ENCODE data around the gene USP15.

USP15 gene

GRCh38 chr12:62261876-62262517, 1.8 kb downstream of the USP15 start:
- peak overlapping the region; percentile 94 for H3K4me3 ChIP-seq (replicated peaks; ENCODE audit: low read depth, low read length)
- TF ChIP-seq, protein P1, sequence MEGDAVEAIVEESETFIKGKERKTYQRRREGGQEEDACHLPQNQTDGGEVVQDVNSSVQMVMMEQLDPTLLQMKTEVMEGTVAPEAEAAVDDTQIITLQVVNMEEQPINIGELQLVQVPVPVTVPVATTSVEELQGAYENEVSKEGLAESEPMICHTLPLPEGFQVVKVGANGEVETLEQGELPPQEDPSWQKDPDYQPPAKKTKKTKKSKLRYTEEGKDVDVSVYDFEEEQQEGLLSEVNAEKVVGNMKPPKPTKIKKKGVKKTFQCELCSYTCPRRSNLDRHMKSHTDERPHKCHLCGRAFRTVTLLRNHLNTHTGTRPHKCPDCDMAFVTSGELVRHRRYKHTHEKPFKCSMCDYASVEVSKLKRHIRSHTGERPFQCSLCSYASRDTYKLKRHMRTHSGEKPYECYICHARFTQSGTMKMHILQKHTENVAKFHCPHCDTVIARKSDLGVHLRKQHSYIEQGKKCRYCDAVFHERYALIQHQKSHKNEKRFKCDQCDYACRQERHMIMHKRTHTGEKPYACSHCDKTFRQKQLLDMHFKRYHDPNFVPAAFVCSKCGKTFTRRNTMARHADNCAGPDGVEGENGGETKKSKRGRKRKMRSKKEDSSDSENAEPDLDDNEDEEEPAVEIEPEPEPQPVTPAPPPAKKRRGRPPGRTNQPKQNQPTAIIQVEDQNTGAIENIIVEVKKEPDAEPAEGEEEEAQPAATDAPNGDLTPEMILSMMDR (IDR thresholded peaks at IDR 0.05; ENCODE audit: low read depth, low read length, missing control alignments), result no peak
- DNase-seq (ENCODE audit: extremely low read depth, low read depth), result no peak

- DNase-seq (ENCODE audit: extremely low read depth, low read depth), result no peak
- no peak overlapping the region for H3K4me3 ChIP-seq (replicated peaks; ENCODE audit: low read depth, low read length)
- TF ChIP-seq, protein P1 (IDR thresholded peaks at IDR 0.05; ENCODE audit: low read depth, low read length, missing control alignments), result no peak
Measured at GRCh38 chr12:62263232-62263631, 3.0 kb downstream of the USP15 start.

DNA sequence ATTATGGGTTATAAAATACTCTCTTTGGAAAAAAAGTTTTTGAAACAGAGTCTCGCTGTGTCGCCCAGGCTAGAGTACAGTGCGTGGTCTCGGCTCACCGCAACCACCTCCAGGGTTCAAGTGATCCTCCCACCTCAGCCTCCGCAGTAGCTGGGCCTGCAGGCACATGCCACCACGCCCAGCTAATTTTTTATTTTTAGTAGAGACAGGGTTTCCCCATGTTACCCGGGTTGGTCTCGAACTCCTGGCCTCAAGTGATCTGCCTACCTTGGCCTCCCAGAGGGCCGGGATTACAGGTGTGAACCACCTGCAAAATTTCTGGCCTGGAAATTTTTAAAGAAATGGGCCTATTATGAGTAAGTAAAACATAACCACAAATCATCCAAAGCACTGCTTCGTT, 3.8 kb downstream of the USP15 start:
- no peak overlapping the region for H3K4me3 ChIP-seq (replicated peaks; ENCODE audit: low read depth, low read length)
- no peak for DNase-seq (ENCODE audit: extremely low read depth, low read depth)
- TF ChIP-seq, protein P1 (IDR thresholded peaks at IDR 0.05; ENCODE audit: low read depth, low read length, missing control alignments), result no peak

GRCh38 chr12:62264706-62265105, 4.5 kb downstream of the USP15 start:
- TF ChIP-seq, protein P1 (IDR thresholded peaks at IDR 0.05; ENCODE audit: low read depth, low read length, missing control alignments), result no peak
- no peak overlapping the region for H3K4me3 ChIP-seq (replicated peaks; ENCODE audit: low read depth, low read length)
- DNase-seq (ENCODE audit: extremely low read depth, low read depth), result no peak

- no peak overlapping the region for H3K4me3 ChIP-seq (replicated peaks; ENCODE audit: low read depth, low read length)
- TF ChIP-seq, protein P1 (IDR thresholded peaks at IDR 0.05; ENCODE audit: low read depth, low read length, missing control alignments), result no peak
- DNase-seq (ENCODE audit: extremely low read depth, low read depth), result no peak
Measured at GRCh38 chr12:62265511-62265910, 5.3 kb downstream of the USP15 start.

GRCh38 chr12:62267026-62267425, 6.8 kb downstream of the USP15 start:
- TF ChIP-seq, protein P1 (IDR thresholded peaks at IDR 0.05; ENCODE audit: low read depth, low read length, missing control alignments), result no peak
- no peak for DNase-seq (ENCODE audit: extremely low read depth, low read depth)
- H3K4me3 ChIP-seq (replicated peaks; ENCODE audit: low read depth, low read length), result no peak overlapping the region

GRCh38 chr12:62267480-62267879, 7.3 kb downstream of the USP15 start:
- TF ChIP-seq, protein P1 (IDR thresholded peaks at IDR 0.05; ENCODE audit: low read depth, low read length, missing control alignments), result no peak
- DNase-seq (ENCODE audit: extremely low read depth, low read depth), result no peak
- no peak overlapping the region for H3K4me3 ChIP-seq (replicated peaks; ENCODE audit: low read depth, low read length)

Measured in HFF-Myc (cell line).